Transverse colon (tissue), 4 donors: Measurements from ENCODE around the gene SYNE1. TPM values are rescaled to one million over a fixed set of nuclear protein-coding genes. Genes with fewer than 3 reads are reported as not detected.
"Not testable (repeated sequence)": the region's sequence is repeated elsewhere in the genome, so short reads cannot be mapped to it uniquely, and the experiment has no call there.

Source experiments
- DNase-seq: peaks from one replicate; pipeline ENCODE4 v3.0.0-alpha.2; 2019
- H3K27ac ChIP-seq, 4 donors: fragments of 200-600 bp; sonication (generic); 2 replicates each; pipeline ENCODE4 v1.5.1; 2016 to 2018; ENCODE audit warnings: inconsistent platforms in 4 of 4
- H3K27me3 ChIP-seq: fragments of 200-600 bp; sonication (generic); 2 replicates; pipeline ENCODE4 v1.5.1; 2017; ENCODE audit warnings: inconsistent platforms
- H3K36me3 ChIP-seq, 4 donors: fragments of 200-600 bp; sonication (generic); 2 replicates each; pipeline ENCODE4 v1.5.1; 2017 to 2019; ENCODE audit warnings: inconsistent platforms in 4 of 4
- H3K4me1 ChIP-seq, 4 donors: fragments of 200-600 bp; sonication (generic); 2 replicates each; pipeline ENCODE4 v1.5.1; 2017 to 2020; ENCODE audit warnings: inconsistent platforms in 4 of 4
- H3K4me3 ChIP-seq, 4 donors: fragments of 200-600 bp; sonication (generic); 1 replicate in 1 of 4; 2 replicates in 3 of 4; pipeline versions ENCODE4 v1.5.1 to v1.6.1; 2017 to 2019; ENCODE audit warnings: inconsistent platforms in 4 of 4
- H3K9me3 ChIP-seq, 2 donors: fragments of 200-600 bp; sonication (generic); 2 replicates each; pipeline ENCODE4 v1.5.1; 2017 to 2019; ENCODE audit warnings: inconsistent platforms in 2 of 2
- EP300 ChIP-seq: sonication (generic); formaldehyde crosslinking; IDR thresholded peaks from one replicate; pipeline ENCODE4 v1.6.1; 2017; ENCODE audit warnings: antibody characterized with exemption, low read depth
- POLR2A ChIP-seq: fragments of 450-650 bp; IDR thresholded peaks from one replicate; pipeline ENCODE4 v1.6.1; 2016; ENCODE audit warnings: antibody characterized with exemption, mild to moderate bottlenecking, moderate library complexity
- POLR2AphosphoS5 ChIP-seq, 3 donors: sonication (generic); formaldehyde crosslinking; IDR thresholded peaks; one replicate each; pipeline ENCODE4 v1.6.1; 2016; ENCODE audit warnings: antibody characterized with exemption in 3 of 3
- WGBS, 2 donors: methylation state at CpG; one replicate each; pipeline ENCODE4 v1.1.5; 2018; ENCODE audit warnings: low coverage in 1 of 2; 5-methylcytosine and 5-hydroxymethylcytosine counted together
- in situ Hi-C, 4 donors: fragments of 200-750 bp; cut with MboI; loops; one replicate each; pipeline versions ENCODE4 v1.15.0 to v1.15.1; 2017; ENCODE audit warnings: low sequenced_read_pairs in 3 of 4, low pct_ligation_motif_present in 1 of 4, low pct_unique_long_range_greater_than_20kb in 1 of 4
- intact Hi-C: fragments of 100-400 bp; cut with DNase I; formaldehyde crosslinking; loops from one replicate; pipeline ENCODE4 v1.15.1; 2023; ENCODE audit warnings: low total_unique reads
- total RNA-seq, 4 donors: library from RNA; depleted of rRNA; stranded (reverse); fragments of >200 nt; gene quantifications; one replicate each; pipeline ENCODE4 v1.1.0, GENCODE V29; 2016
- TF ChIP-seq, protein P1 (sequence below), 5 experiments: fragments of 200-600 bp in 3 of 5; fragments of 450-650 bp in 2 of 5; sonication (generic) in 3 of 5; IDR thresholded peaks; 1 replicate in 2 of 5; 2 replicates in 3 of 5; pipeline ENCODE4 v1.5.1; 2016 to 2017; ENCODE audit warnings: antibody characterized with exemption in 5 of 5, inconsistent platforms in 3 of 5, mild to moderate bottlenecking in 2 of 5, moderate library complexity in 1 of 5

Gene SYNE1
- total RNA-seq, 4 donors from 2014 or later: 31.4 to 87.2 (median 59.7) TPM

DNA sequence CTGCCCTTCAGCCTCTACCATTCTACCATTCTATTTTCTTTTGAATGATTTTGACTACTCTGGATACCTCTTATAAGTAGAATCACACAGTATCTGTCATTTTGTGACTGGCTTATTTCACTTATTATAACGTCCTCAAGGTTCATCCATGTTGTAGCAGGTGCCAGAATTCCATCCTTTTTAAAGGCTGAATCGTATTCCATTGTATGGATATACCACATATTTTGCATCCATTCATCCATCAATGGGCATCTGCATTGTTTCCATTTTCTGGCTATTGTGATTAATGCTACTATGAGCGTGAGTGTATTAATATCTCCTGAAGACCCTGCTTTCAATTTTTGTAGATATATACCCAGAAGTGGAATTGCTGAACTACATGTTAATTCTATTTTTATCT lies 105.5 kb downstream of the SYNE1 start:
- intact Hi-C loops: no loop called here
- Histone ChIP-seq H3K9me3 (no peaks in the 10 kb centered on the region), H3K27ac (no peak overlapping the region), H3K4me1 (no peaks in the 10 kb centered on the region), H3K36me3 (no peaks in the 10 kb centered on the region), H3K4me3 (no peak overlapping the region), H3K27me3 (no peaks in the 10 kb centered on the region)
- DNase-seq: no peak
- WGBS, 2 donors: 69 to 74% methylated on average over 3 of the region's 3 CpGs
- in situ Hi-C loops: no loop called here
- TF ChIP-seq, protein P1, sequence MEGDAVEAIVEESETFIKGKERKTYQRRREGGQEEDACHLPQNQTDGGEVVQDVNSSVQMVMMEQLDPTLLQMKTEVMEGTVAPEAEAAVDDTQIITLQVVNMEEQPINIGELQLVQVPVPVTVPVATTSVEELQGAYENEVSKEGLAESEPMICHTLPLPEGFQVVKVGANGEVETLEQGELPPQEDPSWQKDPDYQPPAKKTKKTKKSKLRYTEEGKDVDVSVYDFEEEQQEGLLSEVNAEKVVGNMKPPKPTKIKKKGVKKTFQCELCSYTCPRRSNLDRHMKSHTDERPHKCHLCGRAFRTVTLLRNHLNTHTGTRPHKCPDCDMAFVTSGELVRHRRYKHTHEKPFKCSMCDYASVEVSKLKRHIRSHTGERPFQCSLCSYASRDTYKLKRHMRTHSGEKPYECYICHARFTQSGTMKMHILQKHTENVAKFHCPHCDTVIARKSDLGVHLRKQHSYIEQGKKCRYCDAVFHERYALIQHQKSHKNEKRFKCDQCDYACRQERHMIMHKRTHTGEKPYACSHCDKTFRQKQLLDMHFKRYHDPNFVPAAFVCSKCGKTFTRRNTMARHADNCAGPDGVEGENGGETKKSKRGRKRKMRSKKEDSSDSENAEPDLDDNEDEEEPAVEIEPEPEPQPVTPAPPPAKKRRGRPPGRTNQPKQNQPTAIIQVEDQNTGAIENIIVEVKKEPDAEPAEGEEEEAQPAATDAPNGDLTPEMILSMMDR (IDR thresholded peaks at IDR 0.05): no peak
- no peak for TF ChIP-seq POLR2AphosphoS5 (IDR thresholded peaks at IDR 0.05)
- no peak for TF ChIP-seq POLR2A
- TF ChIP-seq EP300: no peak

DNA sequence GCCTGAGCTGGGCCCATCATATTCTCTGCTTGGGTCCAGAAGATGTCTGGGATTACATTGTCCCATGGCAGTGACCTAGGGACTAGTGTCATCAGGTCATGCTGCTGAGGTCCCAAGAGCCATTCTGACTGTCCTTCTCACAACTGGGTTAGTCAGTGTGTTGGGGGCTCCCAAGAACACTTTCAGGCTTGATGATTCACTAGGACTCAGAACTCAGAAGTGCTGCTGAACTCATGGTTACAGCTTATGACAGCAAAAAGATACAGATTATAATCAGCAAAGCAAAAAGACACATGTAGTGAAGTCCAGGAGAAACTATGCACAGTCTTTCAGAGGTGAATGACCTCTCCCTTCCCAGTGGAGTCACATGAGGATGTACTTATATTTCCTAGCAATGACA lies 107.8 kb downstream of the SYNE1 start:
- in situ Hi-C loops (no loop called here), intact Hi-C loops (no loop called here)
- no peak overlapping the region for H3K27ac ChIP-seq
- no peaks in the 10 kb centered on the region for H3K9me3 ChIP-seq
- no peaks in the 10 kb centered on the region for H3K36me3 ChIP-seq
- H3K27me3 ChIP-seq: no peaks in the 10 kb centered on the region
- DNase-seq: no peak
- TF ChIP-seq POLR2AphosphoS5 (IDR thresholded peaks at IDR 0.05) (no peak), EP300 (no peak), POLR2A (no peak)
- TF ChIP-seq, protein P1 (IDR thresholded peaks at IDR 0.05): no peak
- H3K4me1 ChIP-seq: no peaks in the 10 kb centered on the region
- H3K4me3 ChIP-seq: no peak overlapping the region

DNA sequence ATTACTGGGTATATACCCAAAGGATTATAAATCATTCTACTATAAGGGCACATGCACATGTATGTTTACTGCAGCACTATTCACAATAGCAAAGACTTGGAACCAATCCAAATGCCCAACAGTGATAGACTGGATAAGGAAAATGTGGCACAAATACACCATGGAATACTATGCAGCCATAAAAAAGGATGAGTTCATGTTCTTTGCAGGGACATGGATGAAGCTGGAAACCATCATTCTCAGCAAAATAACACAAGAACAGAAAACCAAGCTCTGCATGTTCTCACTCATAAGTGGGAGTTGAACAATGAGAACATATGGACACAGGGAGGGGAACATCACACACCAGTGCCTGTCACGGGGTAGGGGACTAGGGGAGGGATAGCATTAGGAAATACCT lies 123.0 kb downstream of the SYNE1 start:
- in situ Hi-C loops, H3K36me3 ChIP-seq, H3K4me1 ChIP-seq, H3K27me3 ChIP-seq, H3K4me3 ChIP-seq, DNase-seq, H3K9me3 ChIP-seq, intact Hi-C loops, H3K27ac ChIP-seq: not testable (repeated sequence)
- 56% methylated on average over 1 of the region's 1 CpG; no CpG with 5 or more reads in 1 of the 2 donors for WGBS, 2 donors

DNA sequence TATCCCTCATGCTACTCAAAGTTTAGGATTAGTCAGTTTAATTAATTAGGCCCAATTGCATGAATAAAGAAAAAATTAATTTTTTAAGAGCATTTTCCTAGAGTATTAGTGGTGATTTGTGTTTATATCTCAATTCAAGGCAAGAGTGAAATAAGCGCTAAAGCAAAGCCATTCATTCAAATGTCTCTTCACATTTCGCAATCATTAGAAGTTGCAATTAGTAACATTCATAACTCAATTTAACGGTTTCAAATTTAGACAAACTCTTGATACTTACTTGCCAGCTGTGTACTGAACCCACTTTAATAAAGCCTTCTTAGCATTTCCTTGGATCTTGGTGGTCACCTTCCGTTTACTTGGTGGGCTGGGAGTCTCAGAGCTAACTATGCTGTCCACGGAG lies 127.2 kb downstream of the SYNE1 start:
- Histone ChIP-seq H3K27ac (no peak overlapping the region), H3K4me3 (no peak overlapping the region), H3K9me3 (no peaks in the 10 kb centered on the region), H3K4me1 (no peaks in the 10 kb centered on the region), H3K27me3 (no peaks in the 10 kb centered on the region), H3K36me3 (no peaks in the 10 kb centered on the region)
- 87% methylated on average over 5 of the region's 5 CpGs for WGBS, 2 donors
- in situ Hi-C loops: no loop called here
- TF ChIP-seq POLR2A: no peak
- no peak for TF ChIP-seq POLR2AphosphoS5 (IDR thresholded peaks at IDR 0.05)
- intact Hi-C loops: no loop called here
- DNase-seq: no peak

DNA sequence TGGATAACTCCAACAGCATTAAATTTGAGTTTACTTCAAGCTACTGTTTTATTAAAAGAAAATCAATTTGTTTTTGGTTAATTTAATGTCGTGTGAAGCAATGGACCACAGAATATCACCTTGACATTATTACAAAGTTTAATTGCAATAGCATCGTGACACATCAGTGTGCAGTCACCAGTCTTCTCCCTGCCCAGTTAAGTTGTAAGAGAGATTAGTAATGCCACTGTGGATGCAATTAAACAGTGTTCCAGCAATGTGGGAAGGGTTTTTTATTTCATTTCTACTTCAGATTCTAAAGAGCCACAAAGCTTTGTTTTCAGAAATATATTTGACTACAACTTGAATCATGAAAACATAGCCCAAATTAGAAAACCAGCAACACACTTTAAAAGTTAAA lies 128.7 kb downstream of the SYNE1 start:
- Histone ChIP-seq H3K27me3 (no peaks in the 10 kb centered on the region), H3K4me3 (no peak overlapping the region), H3K36me3 (no peaks in the 10 kb centered on the region), H3K27ac (no peak overlapping the region), H3K9me3 (no peaks in the 10 kb centered on the region), H3K4me1 (no peaks in the 10 kb centered on the region)
- DNase-seq: no peak
- intact Hi-C loops (no loop called here), in situ Hi-C loops (no loop called here)
- TF ChIP-seq POLR2AphosphoS5 (IDR thresholded peaks at IDR 0.05) (no peak), POLR2A (no peak), EP300 (no peak)
- TF ChIP-seq, protein P1 (IDR thresholded peaks at IDR 0.05): no peak
- WGBS, 2 donors: 82 to 90% methylated on average over 2 of the region's 2 CpGs
